Measurements from ENCODE around the gene FBXL13. TPM values are rescaled to one million over a fixed set of nuclear protein-coding genes. Genes with fewer than 3 reads are reported as not detected.
A peak's percentile ranks its signal among the peaks of the same experiment; 100 is the strongest.
"Not testable (repeated sequence)": the region's sequence is repeated elsewhere in the genome, so short reads cannot be mapped to it uniquely, and the experiment has no call there.

Gene FBXL13
- total RNA-seq, 1 donor from 2014 or later, result 1.3 TPM

- no peak for DNase-seq
These were observed 139.0 kb downstream of the FBXL13 start for GRCh38 chr7:102935450-102936115.

GRCh38 chr7:102934701-102935100, 139.9 kb downstream of the FBXL13 start:
- DNase-seq, result no peak

GRCh38 chr7:102934239-102934638, 140.4 kb downstream of the FBXL13 start:
- no peak for DNase-seq

- DNase-seq, result peak; percentile 86
These were observed 140.8 kb downstream of the FBXL13 start for GRCh38 chr7:102933763-102934162.

- peak; percentile 9 for DNase-seq
These were observed 142.8 kb downstream of the FBXL13 start for GRCh38 chr7:102931757-102932156.

DNA sequence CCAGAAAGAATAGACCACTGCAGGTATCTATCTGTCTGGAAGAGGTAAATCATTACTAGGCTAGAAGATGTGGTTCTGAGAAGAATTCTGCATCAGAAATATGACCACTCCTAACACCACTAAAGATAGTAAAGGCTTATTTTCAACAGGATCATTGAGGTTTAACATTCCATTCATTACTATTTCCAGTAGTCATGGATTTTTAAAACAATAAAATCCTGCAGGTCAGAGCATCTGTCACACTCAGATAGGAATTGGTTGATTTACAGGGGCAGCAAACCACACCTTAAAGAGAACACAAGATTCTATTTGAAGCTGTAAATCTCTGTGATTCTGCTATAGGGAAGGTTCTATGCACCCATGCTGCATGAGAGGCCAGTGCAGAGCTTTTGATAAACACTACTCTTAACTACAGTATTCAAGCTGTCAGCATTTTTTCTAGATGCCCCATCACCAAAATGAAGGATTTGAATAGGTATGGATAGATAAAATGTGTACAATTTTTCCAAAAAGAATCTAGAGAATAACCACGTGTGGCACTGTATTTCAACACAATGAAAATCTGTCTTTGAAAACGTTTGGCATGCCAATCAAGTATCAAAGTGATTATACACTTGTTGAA, 147.2 kb downstream of the FBXL13 start:
- DNase-seq, result no peak

- DNase-seq, result no peak
These were observed 147.8 kb downstream of the FBXL13 start for GRCh38 chr7:102926783-102927140.

GRCh38 chr7:102925976-102926782, 148.4 kb downstream of the FBXL13 start:
- peak; percentile 15 for DNase-seq

DNA sequence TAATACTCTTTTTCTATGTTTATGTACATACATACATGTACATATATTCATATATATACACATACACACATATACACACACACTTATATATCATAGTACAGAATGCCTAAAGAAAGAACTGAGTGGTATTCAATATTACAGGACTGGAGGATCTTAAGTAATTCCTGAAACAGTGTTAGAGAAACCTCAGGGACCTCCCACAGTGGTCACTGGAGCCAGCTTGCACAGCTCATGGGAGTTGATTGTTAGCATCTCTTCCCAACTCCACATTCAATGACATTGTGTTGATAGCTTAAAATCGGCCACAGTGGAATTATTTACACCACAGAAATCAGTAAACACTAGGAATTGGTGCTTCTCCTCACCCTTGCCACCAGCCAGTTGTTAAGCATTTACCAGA, 155.8 kb downstream of the FBXL13 start:
- no peak for DNase-seq

DNA sequence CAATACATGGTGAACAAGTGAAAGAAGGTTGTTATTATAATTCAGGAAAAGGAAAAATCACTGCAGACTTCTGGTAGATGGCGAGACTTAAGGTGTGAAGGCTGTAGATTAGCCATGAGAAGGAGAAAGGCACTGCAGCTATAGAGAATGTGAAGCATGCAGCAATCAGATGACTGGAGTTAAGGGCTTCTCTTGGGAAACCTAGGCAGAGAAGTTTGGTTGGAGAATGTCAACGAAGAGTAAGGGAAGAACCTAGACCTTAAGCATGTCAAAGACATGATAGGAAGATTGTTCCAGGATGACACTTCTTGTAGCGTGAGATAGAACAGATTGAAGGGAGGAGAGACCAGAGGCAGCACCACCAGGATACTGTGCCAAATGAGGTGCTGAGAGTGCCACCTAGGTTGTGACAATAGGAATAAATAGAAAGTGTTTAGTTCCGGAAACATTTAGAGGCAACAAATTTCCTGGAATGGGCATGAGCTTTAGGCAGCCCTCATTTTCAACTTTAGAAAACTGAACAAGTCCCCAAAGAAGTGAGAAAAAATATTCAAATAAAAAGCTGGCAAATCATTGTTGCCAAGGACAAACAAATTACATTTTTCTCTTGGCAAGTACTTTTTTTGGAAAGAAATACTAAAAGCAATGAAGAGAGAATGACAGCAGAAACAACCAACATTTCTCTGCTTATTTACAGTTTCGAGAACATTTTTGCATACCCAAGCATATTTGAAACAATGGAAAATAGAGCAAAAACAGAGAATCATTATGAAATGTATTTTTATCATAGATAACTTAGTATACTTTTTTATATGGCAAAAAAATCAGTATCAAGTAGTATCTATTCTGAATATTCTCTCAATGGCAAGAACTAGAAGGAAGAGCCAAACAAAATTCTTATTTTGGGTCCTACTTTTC, 156.9 kb downstream of the FBXL13 start:
- no peak for DNase-seq

- no peak for DNase-seq
These were observed 157.7 kb downstream of the FBXL13 start for GRCh38 chr7:102916881-102917280.

DNA sequence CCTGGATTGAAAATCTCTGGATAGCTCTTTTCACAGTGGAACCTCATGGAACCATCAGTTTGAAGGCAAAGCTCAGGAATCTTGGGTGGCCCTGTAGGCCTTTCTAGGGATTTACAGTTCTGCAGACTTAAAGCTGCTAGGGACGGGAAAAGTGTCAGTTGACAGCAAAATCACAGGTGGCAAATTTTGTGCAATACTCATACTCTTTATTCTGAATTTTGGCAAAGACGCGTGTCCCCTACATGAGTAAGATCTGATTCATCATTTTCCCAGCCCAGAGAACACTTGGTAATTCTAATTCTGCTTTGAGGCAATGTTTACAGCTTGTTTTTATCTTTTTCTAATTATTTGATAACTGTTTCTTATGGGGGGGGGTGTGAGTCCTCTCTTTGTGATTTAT, 158.2 kb downstream of the FBXL13 start:
- DNase-seq, result peak; percentile 43

DNA sequence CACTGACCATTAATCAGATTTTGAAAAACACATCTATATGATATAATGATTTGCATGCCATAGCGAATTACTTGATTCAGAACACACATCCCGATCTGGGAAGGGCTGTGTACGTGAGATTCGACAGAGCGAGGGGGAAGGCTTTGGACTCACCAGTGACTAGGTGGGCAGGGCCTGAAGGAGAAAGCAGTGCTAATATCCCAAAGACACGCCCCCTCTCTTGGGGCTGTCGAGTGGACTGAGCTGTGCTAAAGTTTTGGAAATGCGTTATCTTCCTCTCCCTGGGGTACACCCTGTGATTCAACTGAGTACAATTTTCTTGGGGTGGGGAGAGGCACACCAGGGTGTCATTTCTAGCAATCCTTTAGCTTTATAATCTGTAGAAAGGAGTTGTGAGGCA, 160.0 kb downstream of the FBXL13 start:
- DNase-seq, result peak; percentile 74

GRCh38 chr7:102913826-102914225, 160.8 kb downstream of the FBXL13 start:
- peak; percentile 20 for DNase-seq

DNA sequence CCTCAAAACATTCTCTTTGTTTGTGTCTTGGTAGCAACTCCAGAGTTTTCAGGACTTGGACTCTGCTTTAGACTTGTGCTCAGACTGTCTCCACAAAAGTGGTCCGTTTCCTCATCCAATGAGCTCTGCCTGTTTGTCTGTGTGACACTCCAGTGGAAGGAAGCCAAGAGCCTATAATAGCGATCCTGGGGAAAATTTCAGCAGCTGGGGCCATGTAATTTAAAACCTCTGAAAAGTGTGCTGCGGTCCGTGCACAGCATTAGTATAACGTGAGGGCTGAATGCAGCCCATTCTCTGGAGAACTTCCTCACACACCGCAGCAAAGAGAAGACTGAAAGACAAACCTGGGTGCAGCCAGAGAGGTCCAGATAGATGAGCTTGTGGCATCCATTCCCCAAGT, 161.9 kb downstream of the FBXL13 start, which contains the start of gene LRRC17:
LRRC17 (plus strand) TSS at position 259 of the 400 bp plus-strand sequence. CDS start 20,914 bp downstream, outside the sequence.
- DNase-seq, result peak; percentile 97

DNA sequence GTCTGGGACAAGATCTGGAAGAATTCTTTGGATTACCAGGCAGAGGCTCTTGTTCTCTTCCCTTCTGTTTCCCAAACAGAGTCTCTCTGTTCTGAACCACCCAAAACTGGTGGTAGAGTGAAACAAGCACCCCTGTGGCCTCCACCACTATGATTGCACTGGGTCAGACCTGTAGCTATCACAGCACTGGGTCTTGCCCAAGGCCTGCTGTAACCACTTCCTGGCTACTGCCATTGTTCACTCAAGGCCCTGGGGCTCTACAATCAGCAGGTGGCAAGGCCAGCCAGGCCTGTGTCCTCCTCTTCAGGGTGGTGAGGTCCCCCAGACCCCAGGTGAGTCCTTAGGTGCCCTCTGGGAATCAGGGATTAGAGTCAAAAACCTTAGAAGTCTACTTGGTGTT, 165.9 kb downstream of the FBXL13 start:
- no peak for DNase-seq

DNA sequence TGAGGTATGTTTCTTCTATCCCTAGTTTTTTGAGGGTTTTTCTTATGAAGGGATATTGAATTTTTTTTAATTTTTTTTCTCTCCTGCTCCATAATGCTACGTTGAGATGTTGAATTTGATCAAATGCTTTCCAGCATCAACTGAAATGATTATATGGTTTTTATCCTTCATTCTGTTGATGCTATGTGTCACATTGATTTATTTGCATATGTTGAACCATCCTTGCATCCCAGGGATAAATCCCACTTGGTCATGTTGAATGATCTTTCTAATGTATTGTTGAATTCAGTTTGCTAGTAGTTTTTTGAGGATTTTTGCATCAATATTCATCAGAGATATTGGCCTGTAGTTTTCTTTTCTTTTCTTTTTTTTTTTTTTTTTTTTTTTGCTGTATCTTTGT, 171.0 kb downstream of the FBXL13 start:
- not testable (repeated sequence) for DNase-seq

- not testable (repeated sequence) for DNase-seq
These were observed 172.5 kb downstream of the FBXL13 start for GRCh38 chr7:102902052-102902451.

DNA sequence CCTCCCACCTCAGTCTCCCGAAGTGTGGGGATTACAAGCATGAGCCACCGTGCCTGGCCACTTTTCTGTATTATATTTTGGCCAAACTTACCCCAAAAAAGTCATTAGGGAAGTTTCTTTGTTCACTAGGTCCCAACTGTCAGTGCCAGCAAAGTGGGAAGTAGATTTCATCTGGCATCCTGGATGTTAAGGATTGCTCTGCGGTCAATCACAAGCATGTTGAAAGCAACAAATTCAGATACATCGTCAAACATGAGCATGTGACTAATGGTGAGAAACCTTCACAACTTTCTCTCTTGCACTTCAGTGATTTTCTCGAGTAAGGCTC, 176.1 kb downstream of the FBXL13 start:
- no peak for DNase-seq

DNA sequence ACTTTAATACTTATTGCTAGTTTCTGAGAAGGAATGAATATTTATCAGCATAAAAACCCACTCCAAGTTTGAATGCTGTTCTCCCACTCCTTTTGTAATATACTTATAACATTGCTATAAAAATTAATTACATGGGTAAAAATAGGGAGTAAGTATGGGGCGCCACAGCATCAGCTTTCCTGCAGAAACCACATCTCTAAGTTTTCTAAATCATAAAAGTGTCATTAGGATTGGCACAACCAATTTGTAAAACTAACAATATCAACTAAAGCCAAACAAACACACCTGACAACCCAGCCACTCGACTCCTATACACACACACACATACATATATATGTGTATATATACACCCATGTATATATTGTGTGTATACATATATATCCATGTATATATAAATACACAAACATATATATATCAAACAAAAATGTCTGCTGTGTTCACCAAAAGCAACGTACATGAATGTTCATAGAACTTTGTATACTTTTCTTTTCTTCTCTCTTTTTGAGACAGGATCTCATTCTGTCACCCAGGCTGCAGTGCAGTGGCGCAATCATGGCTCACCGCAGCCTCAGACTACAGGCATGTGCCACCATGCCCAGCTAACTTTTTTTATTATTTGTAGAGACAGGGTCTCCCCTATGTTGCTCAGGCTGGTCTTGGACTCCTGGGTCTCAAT, 176.6 kb downstream of the FBXL13 start:
- no peak for DNase-seq

DNA sequence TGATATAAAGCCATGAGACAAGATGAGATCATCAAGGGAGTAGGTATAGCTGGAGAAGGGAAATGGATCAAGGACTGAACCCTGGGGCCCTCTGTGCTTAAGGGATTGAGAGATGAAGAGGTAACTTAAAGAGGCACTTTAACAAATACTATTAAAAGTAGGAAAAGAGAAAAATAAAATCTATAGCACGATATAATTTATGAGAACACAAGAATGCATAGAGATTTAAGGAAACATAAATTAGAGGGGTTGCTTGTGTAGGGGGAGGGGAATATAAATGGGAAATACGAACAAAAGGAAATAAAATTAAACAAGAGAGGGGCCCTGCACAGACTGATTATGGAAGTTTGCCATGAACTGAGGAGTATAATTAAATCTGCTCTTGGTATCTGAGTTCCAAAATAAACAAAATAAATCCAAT, 177.4 kb downstream of the FBXL13 start:
- peak; percentile 34 for DNase-seq

GRCh38 chr7:102896585-102896984, 178.0 kb downstream of the FBXL13 start:
- DNase-seq, result no peak
